Type B pancreatic cell (in vitro differentiated cells): ENCODE data around the gene ATP6V0E1. TPM values are rescaled to one million over a fixed set of nuclear protein-coding genes. Genes with fewer than 3 reads are reported as not detected.
A peak's percentile ranks its signal among the peaks of the same experiment; 100 is the strongest.

ENCODE experiments used
- DNase-seq: peaks from one replicate; pipeline ENCODE4 v3.0.0; 2021; ENCODE audit warnings: mixed read lengths; ENCODE audit not compliant: unreplicated experiment; ENCODE audit errors: extremely low spot score
- H3K27ac Mint-ChIP-seq: 2 replicates; pipeline ENCODE4 v1.8.0; 2021; ENCODE audit warnings: mild to moderate bottlenecking, mixed read lengths
- H3K27me3 Mint-ChIP-seq: 2 replicates; pipeline ENCODE4 v1.8.0; 2021; ENCODE audit warnings: mixed read lengths
- H3K36me3 Mint-ChIP-seq: 2 replicates; pipeline ENCODE4 v1.8.0; 2021; ENCODE audit warnings: mixed read lengths
- H3K4me1 Mint-ChIP-seq: one replicate; pipeline ENCODE4 v1.8.0; 2021; ENCODE audit warnings: mixed read lengths; ENCODE audit not compliant: unreplicated experiment
- H3K4me3 Mint-ChIP-seq: 2 replicates; pipeline ENCODE4 v1.8.0; 2021; ENCODE audit warnings: mild to moderate bottlenecking, mixed read lengths
- H3K9me3 Mint-ChIP-seq: 2 replicates; pipeline ENCODE4 v1.8.0; 2021; ENCODE audit warnings: mixed read lengths
- CTCF ChIP-seq: fragments of 200-600 bp; sonication (generic); conservative IDR thresholded peaks from 2 replicates; pipeline ENCODE4 v1.5.0; 2021; ENCODE audit warnings: antibody characterized with exemption, mild to moderate bottlenecking
- total RNA-seq: library from RNA; stranded (reverse); gene quantifications from 2 replicates; pipeline ENCODE4 v1.2.1, GENCODE V29; 2021; ENCODE audit warnings: low replicate concordance

ATP6V0E1 gene
- total RNA-seq, 1 donor from 2014 or later: 141 TPM

- no peaks in the 10 kb centered on the region for H3K9me3 Mint-ChIP-seq
- no peak overlapping the region for H3K27ac Mint-ChIP-seq
- H3K36me3 Mint-ChIP-seq: no peaks in the 10 kb centered on the region
- H3K4me1 Mint-ChIP-seq: peaks cover 29% of the 10 kb centered on the region
- no peak overlapping the region for H3K4me3 Mint-ChIP-seq
- H3K27me3 Mint-ChIP-seq: no peaks in the 10 kb centered on the region
- no peak for DNase-seq
- no peak for TF ChIP-seq CTCF
These were observed 19.8 kb downstream of the ATP6V0E1 start for GRCh38 chr5:173003360-173003759.

- H3K9me3 Mint-ChIP-seq: no peaks in the 10 kb centered on the region
- no peak overlapping the region for H3K4me3 Mint-ChIP-seq
- TF ChIP-seq CTCF: no peak
- H3K27me3 Mint-ChIP-seq: no peaks in the 10 kb centered on the region
- no peaks in the 10 kb centered on the region for H3K36me3 Mint-ChIP-seq
- H3K27ac Mint-ChIP-seq: no peak overlapping the region
- DNase-seq: no peak
- peaks cover 29% of the 10 kb centered on the region for H3K4me1 Mint-ChIP-seq
These were observed 20.4 kb downstream of the ATP6V0E1 start for GRCh38 chr5:173004013-173004412.

- Mint-ChIP-seq H3K4me3 (no peak overlapping the region), H3K9me3 (no peaks in the 10 kb centered on the region), H3K27ac (no peak overlapping the region), H3K36me3 (no peaks in the 10 kb centered on the region), H3K4me1 (peaks cover 28% of the 10 kb centered on the region), H3K27me3 (no peaks in the 10 kb centered on the region)
- DNase-seq: no peak
- TF ChIP-seq CTCF: no peak
These were observed 20.9 kb downstream of the ATP6V0E1 start for GRCh38 chr5:173004447-173004846.

- Mint-ChIP-seq H3K9me3 (no peaks in the 10 kb centered on the region), H3K27me3 (no peaks in the 10 kb centered on the region), H3K4me1 (peaks cover 19% of the 10 kb centered on the region), H3K4me3 (no peak overlapping the region), H3K27ac (peak overlapping the region; percentile 17), H3K36me3 (peaks cover 12% of the 10 kb centered on the region)
- DNase-seq: no peak
- no peak for TF ChIP-seq CTCF
These were observed 26.4 kb downstream of the ATP6V0E1 start for GRCh38 chr5:173010021-173010420.

- TF ChIP-seq CTCF: peak; percentile 55
- peaks cover 19% of the 10 kb centered on the region for H3K4me1 Mint-ChIP-seq
- H3K4me3 Mint-ChIP-seq: no peak overlapping the region
- no peaks in the 10 kb centered on the region for H3K27me3 Mint-ChIP-seq
- H3K36me3 Mint-ChIP-seq: peaks cover 12% of the 10 kb centered on the region
- peak overlapping the region; percentile 17 for H3K27ac Mint-ChIP-seq
- DNase-seq: no peak
- H3K9me3 Mint-ChIP-seq: no peaks in the 10 kb centered on the region
These were observed 27.2 kb downstream of the ATP6V0E1 start for GRCh38 chr5:173010547-173011464.
